Ascending aorta (tissue), 2 donors: ENCODE measurements around the gene FGR. TPM values are rescaled to one million over a fixed set of nuclear protein-coding genes. Genes with fewer than 3 reads are reported as not detected.
A peak's percentile ranks its signal among the peaks of the same experiment; 100 is the strongest.

Experiments
- DNase-seq, 2 donors: peaks; one replicate each; pipeline ENCODE4 v3.0.0-alpha.2; 2019; ENCODE audit warnings: low spot score in 2 of 2
- H3K27ac ChIP-seq, 2 donors: fragments of 200-600 bp; sonication (generic); one replicate each; pipeline ENCODE4 v1.5.1; 2016 to 2017; ENCODE audit warnings: mild to moderate bottlenecking in 1 of 2
- H3K27me3 ChIP-seq: fragments of 200-600 bp; sonication (generic); one replicate; pipeline ENCODE4 v1.5.1; 2017
- H3K36me3 ChIP-seq, 2 donors: fragments of 200-600 bp; sonication (generic); one replicate each; pipeline ENCODE4 v1.5.1; 2016
- H3K4me1 ChIP-seq, 2 donors: fragments of 200-600 bp; sonication (generic); one replicate each; pipeline ENCODE4 v1.5.1; 2016 to 2017; ENCODE audit warnings: mild to moderate bottlenecking in 1 of 2
- H3K4me3 ChIP-seq, 2 donors: fragments of 200-600 bp; sonication (generic); one replicate each; pipeline ENCODE4 v1.5.1; 2016 to 2017; ENCODE audit warnings: mild to moderate bottlenecking in 1 of 2
- H3K9me3 ChIP-seq, 2 donors: fragments of 200-600 bp; sonication (generic); one replicate each; pipeline ENCODE4 v1.5.1; 2016
- intact Hi-C: fragments of 100-400 bp; cut with DNase I; formaldehyde crosslinking; loops from one replicate; pipeline ENCODE4 v1.15.1; 2023
- total RNA-seq: library from RNA; depleted of rRNA; stranded (reverse); fragments of >200 nt; gene quantifications from one replicate; pipeline ENCODE4 v1.1.0, GENCODE V29; 2016
- TF ChIP-seq, protein P1 (sequence below), 3 experiments: fragments of 200-600 bp in 2 of 3; fragments of 450-650 bp in 1 of 3; sonication (generic) in 2 of 3; IDR thresholded peaks; one replicate each; pipeline ENCODE4 v1.5.1; 2016 to 2019; ENCODE audit warnings: antibody characterized with exemption in 3 of 3, mild to moderate bottlenecking in 1 of 3, moderate library complexity in 1 of 3

Gene FGR
- total RNA-seq, 1 donor from 2014 or later: 10.4 TPM

DNA sequence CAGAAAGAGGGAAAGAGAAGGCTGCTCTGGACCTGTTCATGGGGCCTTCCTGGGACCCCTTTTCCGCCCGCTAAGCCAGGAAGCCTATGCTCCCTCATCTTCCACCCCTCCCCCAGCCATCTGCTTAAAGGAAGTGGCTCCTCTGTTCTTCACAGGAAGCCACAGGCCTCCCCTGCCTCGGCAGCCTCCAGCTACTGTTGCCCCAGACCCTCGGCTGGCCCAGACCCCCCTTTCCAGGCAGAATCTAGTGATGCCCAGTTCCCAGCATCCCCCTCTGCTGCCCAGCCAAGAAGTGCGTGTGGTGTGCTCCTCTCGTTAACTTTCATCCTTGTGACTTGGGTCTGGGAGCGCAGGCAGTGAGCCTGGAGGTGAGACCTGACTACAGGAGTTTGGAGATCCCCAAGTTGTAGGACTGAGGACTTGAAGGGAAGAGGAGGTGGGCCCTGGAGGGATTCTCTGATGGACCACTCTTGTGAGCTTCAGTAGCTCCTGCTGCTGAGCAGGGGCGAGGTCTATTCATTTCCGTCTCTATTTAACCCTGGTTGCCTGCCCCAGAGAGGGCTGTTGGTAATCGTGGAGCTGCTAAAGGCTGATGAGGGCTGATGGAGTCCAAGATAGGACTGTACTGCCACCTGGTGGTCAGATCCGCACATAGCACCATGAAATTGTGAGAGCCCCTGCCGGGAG lies 27.9 kb upstream of the FGR start:
- Histone ChIP-seq H3K9me3 (no peaks in the 10 kb centered on the region), H3K4me1 (peaks cover 4 to 20% of the 10 kb centered on the region in 2 donors), H3K27me3 (no peaks in the 10 kb centered on the region), H3K27ac (peak overlapping the region; percentile 35 to 39), H3K36me3 (no peaks in the 10 kb centered on the region), H3K4me3 (no peak overlapping the region)
- peak; percentile 39 to 93 for DNase-seq
- intact Hi-C loops: loop anchor here (1.0 to 5.0 kb wide), 5 partner anchors 54 to 366 kb away; partner anchors contain the start of genes GPR3 and WASF2
- TF ChIP-seq, protein P1, sequence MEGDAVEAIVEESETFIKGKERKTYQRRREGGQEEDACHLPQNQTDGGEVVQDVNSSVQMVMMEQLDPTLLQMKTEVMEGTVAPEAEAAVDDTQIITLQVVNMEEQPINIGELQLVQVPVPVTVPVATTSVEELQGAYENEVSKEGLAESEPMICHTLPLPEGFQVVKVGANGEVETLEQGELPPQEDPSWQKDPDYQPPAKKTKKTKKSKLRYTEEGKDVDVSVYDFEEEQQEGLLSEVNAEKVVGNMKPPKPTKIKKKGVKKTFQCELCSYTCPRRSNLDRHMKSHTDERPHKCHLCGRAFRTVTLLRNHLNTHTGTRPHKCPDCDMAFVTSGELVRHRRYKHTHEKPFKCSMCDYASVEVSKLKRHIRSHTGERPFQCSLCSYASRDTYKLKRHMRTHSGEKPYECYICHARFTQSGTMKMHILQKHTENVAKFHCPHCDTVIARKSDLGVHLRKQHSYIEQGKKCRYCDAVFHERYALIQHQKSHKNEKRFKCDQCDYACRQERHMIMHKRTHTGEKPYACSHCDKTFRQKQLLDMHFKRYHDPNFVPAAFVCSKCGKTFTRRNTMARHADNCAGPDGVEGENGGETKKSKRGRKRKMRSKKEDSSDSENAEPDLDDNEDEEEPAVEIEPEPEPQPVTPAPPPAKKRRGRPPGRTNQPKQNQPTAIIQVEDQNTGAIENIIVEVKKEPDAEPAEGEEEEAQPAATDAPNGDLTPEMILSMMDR (IDR thresholded peaks at IDR 0.05): peak; percentile 83 to 97 (median 83)

DNA sequence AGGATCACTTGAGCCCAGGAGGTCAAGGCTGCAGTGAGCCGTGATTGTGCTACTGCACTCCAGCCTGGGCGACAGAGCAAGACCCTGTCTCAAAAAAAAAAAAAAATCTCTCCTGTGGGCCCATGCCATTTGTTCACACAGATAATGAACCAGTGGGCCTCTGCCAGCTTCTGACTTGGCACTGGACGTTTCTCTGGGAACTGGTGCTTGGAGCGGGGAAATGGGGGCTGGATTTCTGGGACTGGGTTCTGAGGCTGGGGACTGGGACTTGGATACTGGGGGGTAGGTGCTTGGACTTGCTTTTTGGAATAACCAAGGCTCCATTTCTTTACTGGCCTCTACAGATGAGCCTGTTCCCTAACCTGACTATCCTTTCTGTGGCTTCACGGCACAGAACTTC lies 27.3 kb upstream of the FGR start:
- Histone ChIP-seq H3K27ac (peak overlapping the region in 1 of 2 donors; percentile 35), H3K36me3 (no peaks in the 10 kb centered on the region), H3K4me1 (peaks cover 4 to 20% of the 10 kb centered on the region in 2 donors), H3K9me3 (no peaks in the 10 kb centered on the region), H3K4me3 (no peak overlapping the region), H3K27me3 (no peaks in the 10 kb centered on the region)
- intact Hi-C loops: loop anchor here (2.0 to 5.0 kb wide), 4 partner anchors 105 to 365 kb away; partner anchors contain the start of genes GPR3 and WASF2
- no peak for DNase-seq
- TF ChIP-seq, protein P1 (IDR thresholded peaks at IDR 0.05): no peak

DNA sequence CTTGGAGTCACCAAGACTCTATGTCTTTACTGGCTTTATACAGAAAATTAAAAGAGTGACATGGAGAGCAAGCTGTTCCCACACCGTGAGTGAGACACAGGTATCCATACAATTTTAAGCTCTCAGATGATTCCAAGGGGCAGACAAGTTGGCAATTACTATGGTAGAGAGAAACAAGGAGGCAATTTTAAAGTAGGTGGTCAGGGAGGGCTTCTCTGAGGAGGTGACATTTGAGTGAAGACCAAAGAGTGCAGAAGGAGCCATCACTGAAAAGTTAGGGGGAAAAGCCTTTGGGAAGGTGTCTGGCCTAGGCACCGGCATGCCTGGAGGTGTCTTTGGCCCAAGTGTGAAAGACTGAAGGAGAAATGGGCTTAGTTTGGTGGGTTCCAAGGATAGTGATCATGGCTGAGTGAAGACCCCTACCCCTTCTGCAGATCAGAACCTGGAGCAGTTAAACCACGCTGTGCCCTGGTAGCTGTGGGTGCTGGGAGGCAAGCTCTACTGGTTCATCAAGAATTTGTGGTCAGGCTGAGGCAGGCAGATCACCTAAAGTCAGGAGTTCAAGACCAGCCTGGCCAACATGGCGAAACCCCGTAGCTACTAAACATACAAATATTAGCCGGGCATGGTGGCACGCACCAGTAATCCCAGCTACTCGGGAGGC lies 26.6 kb upstream of the FGR start:
- no peak overlapping the region for H3K27ac ChIP-seq
- no peak for DNase-seq
- intact Hi-C loops: loop anchor here (2.0 to 5.0 kb wide), 4 partner anchors 105 to 364 kb away; partner anchors contain the start of genes GPR3 and WASF2
- no peak overlapping the region for H3K4me3 ChIP-seq
- no peaks in the 10 kb centered on the region for H3K9me3 ChIP-seq
- TF ChIP-seq, protein P1 (IDR thresholded peaks at IDR 0.05): no peak
- no peaks in the 10 kb centered on the region for H3K36me3 ChIP-seq
- peaks cover 4 to 20% of the 10 kb centered on the region in 2 donors for H3K4me1 ChIP-seq
- no peaks in the 10 kb centered on the region for H3K27me3 ChIP-seq

DNA sequence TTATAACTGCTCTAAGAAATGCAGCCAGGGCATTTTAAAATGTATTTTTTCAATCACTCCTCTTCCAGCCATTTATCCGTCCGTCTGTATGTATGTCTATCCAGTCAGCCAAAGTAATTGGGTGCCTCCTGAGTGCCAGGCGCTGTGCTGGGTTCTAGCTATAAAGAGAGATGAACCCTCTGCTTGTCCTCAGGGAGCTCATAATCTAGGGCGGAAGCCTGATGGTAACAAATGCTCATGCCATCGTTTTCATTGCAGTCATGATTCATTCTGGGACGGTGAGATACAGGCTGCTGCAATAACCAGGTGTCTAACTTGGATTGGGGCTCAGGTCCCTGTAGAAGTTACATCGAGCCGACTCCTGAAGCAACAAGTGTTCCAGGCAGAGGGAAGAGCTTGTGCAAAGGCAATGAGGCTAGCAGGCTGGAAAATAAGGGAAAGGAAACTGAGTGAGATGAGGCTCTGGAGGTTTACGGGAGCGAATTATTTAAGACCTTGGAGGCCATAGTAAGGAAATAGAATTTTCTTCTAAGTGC lies 25.4 kb upstream of the FGR start:
- intact Hi-C loops: loop anchor here (1.0 to 5.0 kb wide), 3 partner anchors 13 to 363 kb away; partner anchors contain the start of gene WASF2
- peaks cover 4 to 25% of the 10 kb centered on the region in 2 donors for H3K4me1 ChIP-seq

More for the DNA sequence above, 25.4 kb upstream of the FGR start:
- Histone ChIP-seq H3K27me3 (no peaks in the 10 kb centered on the region), H3K9me3 (no peaks in the 10 kb centered on the region), H3K36me3 (no peaks in the 10 kb centered on the region), H3K4me3 (peak overlapping the region; percentile 69 to 85), H3K27ac (peak overlapping the region; percentile 94 to 96)
- DNase-seq: no peak
- TF ChIP-seq, protein P1 (IDR thresholded peaks at IDR 0.05): no peak
